Astrocyte (in vitro differentiated cells and primary cell): ENCODE measurements around the gene GIGYF2. TPM values are rescaled to one million over a fixed set of nuclear protein-coding genes. Genes with fewer than 3 reads are reported as not detected.

Experiments used
- DNase-seq: peaks from one replicate; pipeline ENCODE4 v3.0.0-alpha.2; 2010; ENCODE audit warnings: low read depth
- FAIRE-seq: peaks from 2 replicates; lab custom pipeline; 2011; peaks lifted over from hg19 to GRCh38; lab: Jason Lieb, UNC
- H2AFZ ChIP-seq: 2 replicates; pipeline ENCODE4 v1.6.0; 2012; ENCODE audit warnings: low read depth, low read length, inconsistent platforms
- H3K27ac ChIP-seq: 2 replicates; pipeline ENCODE4 v1.5.1; 2011; ENCODE audit warnings: low read depth, low read length, inconsistent platforms
- H3K27me3 ChIP-seq: 2 replicates; pipeline ENCODE4 v1.6.0; 2011; ENCODE audit warnings: low read length, inconsistent platforms; ENCODE audit not compliant: insufficient read depth
- H3K36me3 ChIP-seq: 2 replicates; pipeline ENCODE4 v1.5.1; 2011; ENCODE audit warnings: low read length, inconsistent platforms; ENCODE audit not compliant: insufficient read depth
- H3K4me1 ChIP-seq: 2 replicates; pipeline ENCODE4 v1.5.1; 2011; ENCODE audit warnings: low read length, inconsistent platforms; ENCODE audit not compliant: insufficient read depth
- H3K4me2 ChIP-seq: 2 replicates; pipeline ENCODE4 v1.6.0; 2012; ENCODE audit warnings: low read length, inconsistent platforms
- H3K4me3 ChIP-seq: 2 replicates; pipeline ENCODE4 v1.5.1; 2011; ENCODE audit warnings: low read depth, mild to moderate bottlenecking, low read length, inconsistent platforms; ENCODE audit not compliant: insufficient read depth
- H3K79me2 ChIP-seq: 2 replicates; pipeline ENCODE4 v1.6.0; 2012; ENCODE audit warnings: mild to moderate bottlenecking, low read length, inconsistent platforms; ENCODE audit not compliant: insufficient read depth
- H3K9ac ChIP-seq: 2 replicates; pipeline ENCODE4 v1.6.0; 2012; ENCODE audit warnings: mild to moderate bottlenecking, low read length, inconsistent platforms
- H3K9me3 ChIP-seq: 2 replicates; pipeline ENCODE4 v1.5.1; 2012; ENCODE audit warnings: low read depth, mild to moderate bottlenecking, low read length, inconsistent platforms; ENCODE audit not compliant: insufficient read depth
- H4K20me1 ChIP-seq: 2 replicates; pipeline ENCODE4 v1.6.0; 2012; ENCODE audit warnings: low read length, inconsistent platforms; ENCODE audit not compliant: insufficient read depth
- H3K27ac Mint-ChIP-seq: one replicate; pipeline ENCODE4 v1.8.0; 2021; ENCODE audit warnings: mild to moderate bottlenecking, mixed read lengths; ENCODE audit not compliant: unreplicated experiment
- H3K27me3 Mint-ChIP-seq: one replicate; pipeline ENCODE4 v1.8.0; 2021; ENCODE audit warnings: low read depth, mixed read lengths; ENCODE audit not compliant: unreplicated experiment
- H3K36me3 Mint-ChIP-seq: one replicate; pipeline ENCODE4 v1.8.0; 2021; ENCODE audit warnings: low read depth, mixed read lengths; ENCODE audit not compliant: unreplicated experiment
- H3K4me1 Mint-ChIP-seq: one replicate; pipeline ENCODE4 v1.8.0; 2021; ENCODE audit warnings: low read depth, mixed read lengths; ENCODE audit not compliant: unreplicated experiment
- H3K4me3 Mint-ChIP-seq: one replicate; pipeline ENCODE4 v1.8.0; 2021; ENCODE audit warnings: mild to moderate bottlenecking, moderate library complexity, mixed read lengths; ENCODE audit not compliant: unreplicated experiment
- H3K9me3 Mint-ChIP-seq: one replicate; pipeline ENCODE4 v1.8.0; 2021; ENCODE audit warnings: mild to moderate bottlenecking, mixed read lengths; ENCODE audit not compliant: unreplicated experiment
- CTCF ChIP-seq: IDR thresholded peaks from 2 replicates; pipeline ENCODE4 v1.5.1; 2011; ENCODE audit warnings: low read depth, mild to moderate bottlenecking, inconsistent platforms, low read length, moderate library complexity; ENCODE audit not compliant: insufficient read depth
- EZH2 ChIP-seq: IDR thresholded peaks from 2 replicates; pipeline ENCODE4 v1.6.1; 2012; ENCODE audit warnings: mild to moderate bottlenecking, low read length, inconsistent platforms; ENCODE audit not compliant: insufficient read depth
- total RNA-seq: library from RNA; stranded (reverse); gene quantifications from 2 replicates; pipeline ENCODE4 v1.2.1, GENCODE V29; 2021

GIGYF2 gene
- total RNA-seq, 1 donor from 2014 or later, result 47.1 TPM

- DNase-seq, result no peak
- Histone ChIP-seq H3K36me3 (no peaks in the 10 kb centered on the region), H3K4me2 (no peak overlapping the region), H3K9me3 (no peaks in the 10 kb centered on the region), H3K27me3 (no peaks in the 10 kb centered on the region), H3K9ac (no peak overlapping the region), H3K4me1 (no peaks in the 10 kb centered on the region), H4K20me1 (no peaks in the 10 kb centered on the region), H2AFZ (no peak overlapping the region), H3K27ac (no peak overlapping the region), H3K4me3 (no peak overlapping the region), H3K79me2 (no peaks in the 10 kb centered on the region)
- FAIRE-seq, result no peak
- Mint-ChIP-seq H3K36me3 (peaks cover 4% of the 10 kb centered on the region), H3K27me3 (peaks cover 24% of the 10 kb centered on the region), H3K9me3 (no peaks in the 10 kb centered on the region), H3K4me3 (no peak overlapping the region), H3K4me1 (no peaks in the 10 kb centered on the region), H3K27ac (no peak overlapping the region)
- no peak for TF ChIP-seq CTCF
- no peak for TF ChIP-seq EZH2
Measured at GRCh38 chr2:232882085-232882484, 185.0 kb downstream of the GIGYF2 start.

GRCh38 chr2:232882505-232883115 is 185.5 kb downstream of the GIGYF2 start:
- H3K4me3 ChIP-seq, result no peak overlapping the region
- no peak overlapping the region for H3K27ac ChIP-seq
- no peak overlapping the region for H3K4me2 ChIP-seq
- no peaks in the 10 kb centered on the region for H3K4me1 ChIP-seq
- no peak overlapping the region for H3K4me3 Mint-ChIP-seq
- H3K27me3 ChIP-seq, result no peaks in the 10 kb centered on the region
- H3K36me3 ChIP-seq, result no peaks in the 10 kb centered on the region
- no peak overlapping the region for H3K9ac ChIP-seq
- H3K9me3 ChIP-seq, result no peaks in the 10 kb centered on the region
- TF ChIP-seq CTCF, result no peak
- no peak for TF ChIP-seq EZH2
- DNase-seq (no peak), FAIRE-seq (no peak)
- no peak overlapping the region for H3K27ac Mint-ChIP-seq
- H3K4me1 Mint-ChIP-seq, result no peaks in the 10 kb centered on the region
- H4K20me1 ChIP-seq, result no peaks in the 10 kb centered on the region
- H3K9me3 Mint-ChIP-seq, result no peaks in the 10 kb centered on the region
- H3K27me3 Mint-ChIP-seq, result peaks cover 26% of the 10 kb centered on the region
- H2AFZ ChIP-seq, result no peak overlapping the region
- H3K79me2 ChIP-seq, result no peaks in the 10 kb centered on the region
- peaks cover 4% of the 10 kb centered on the region for H3K36me3 Mint-ChIP-seq

GRCh38 chr2:232883116-232883721 is 186.1 kb downstream of the GIGYF2 start:
- no peak for DNase-seq

More at GRCh38 chr2:232883116-232883721, 186.1 kb downstream of the GIGYF2 start:
- Mint-ChIP-seq H3K4me1 (no peaks in the 10 kb centered on the region), H3K9me3 (no peaks in the 10 kb centered on the region), H3K36me3 (peaks cover 4% of the 10 kb centered on the region), H3K27ac (no peak overlapping the region), H3K4me3 (no peak overlapping the region), H3K27me3 (peaks cover 27% of the 10 kb centered on the region)
- Histone ChIP-seq H3K27me3 (no peaks in the 10 kb centered on the region), H3K9me3 (no peaks in the 10 kb centered on the region), H3K4me1 (no peaks in the 10 kb centered on the region), H3K9ac (no peak overlapping the region), H3K27ac (no peak overlapping the region), H3K4me2 (no peak overlapping the region), H3K4me3 (no peak overlapping the region), H4K20me1 (no peaks in the 10 kb centered on the region), H2AFZ (no peak overlapping the region), H3K79me2 (no peaks in the 10 kb centered on the region), H3K36me3 (no peaks in the 10 kb centered on the region)
- FAIRE-seq, result no peak
- TF ChIP-seq EZH2 (no peak), CTCF (no peak)
